Renal cortex interstitium (tissue), 11 donors: Measurements from ENCODE around the gene ARAP1. TPM values are rescaled to one million over a fixed set of nuclear protein-coding genes. Genes with fewer than 3 reads are reported as not detected.

Experiments used
- DNase-seq, 11 donors: peaks; one replicate each; pipeline ENCODE4 v3.0.0-alpha.2; 2013; ENCODE audit warnings: low read depth in 9 of 11, low spot score in 4 of 11; ENCODE audit errors: extremely low read depth in 1 of 11
- polyA plus RNA-seq, 3 donors: library from polyadenylated mRNA; unstranded; fragments of 120-200 nt; gene quantifications; one replicate each; pipeline ENCODE4 v1.2.1, GENCODE V29; 2013; ENCODE audit not compliant: insufficient read length in 3 of 3

ARAP1 gene
- polyA plus RNA-seq, 3 donors = 59.6 to 89.1 (median 85.3) TPM

GRCh38 chr11:72702577-72703241 is 49.5 kb downstream of the ARAP1 start:
- no peak for DNase-seq

GRCh38 chr11:72702096-72702495 is 50.1 kb downstream of the ARAP1 start:
- DNase-seq = no peak

DNA sequence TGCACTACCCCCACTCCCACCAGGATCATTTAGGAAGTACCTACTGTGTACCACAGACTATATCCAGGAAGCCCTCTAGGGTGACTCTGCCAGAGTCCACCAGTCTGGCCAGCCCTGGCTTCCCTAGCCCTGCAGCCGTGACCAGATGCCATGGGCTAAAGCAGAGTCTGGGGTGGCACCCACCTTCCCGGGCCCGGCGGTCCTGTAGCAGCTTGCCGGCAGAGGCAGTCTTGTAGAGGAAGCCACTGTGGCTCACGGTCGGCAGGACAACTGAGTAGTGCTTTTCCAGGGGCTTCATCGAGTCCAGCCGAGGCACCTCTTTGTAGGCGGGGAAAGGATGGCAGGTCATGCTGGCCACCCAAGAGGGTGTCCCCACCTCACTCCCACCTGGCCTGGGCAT is 50.7 kb downstream of the ARAP1 start:
- no peak for DNase-seq

DNA sequence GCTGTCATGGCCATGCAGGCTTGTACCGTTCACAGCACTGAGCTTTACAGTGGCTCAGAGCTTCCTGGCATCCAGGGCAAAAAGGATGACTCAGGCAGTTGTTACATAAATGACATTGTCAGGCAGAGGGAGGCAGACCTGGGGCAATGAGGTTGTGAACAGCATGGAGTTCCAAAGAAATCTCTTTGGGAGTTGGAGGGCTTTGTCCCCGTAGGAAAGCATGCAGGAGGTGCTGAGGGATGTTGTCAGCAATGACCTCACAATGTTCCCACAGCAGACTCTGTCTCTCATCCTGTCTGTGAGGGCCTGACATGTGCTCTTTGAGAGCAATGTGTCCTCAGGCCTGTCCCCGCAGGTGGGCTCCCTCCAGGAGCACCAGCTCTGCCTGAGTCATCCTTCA is 52.1 kb downstream of the ARAP1 start:
- DNase-seq = no peak

DNA sequence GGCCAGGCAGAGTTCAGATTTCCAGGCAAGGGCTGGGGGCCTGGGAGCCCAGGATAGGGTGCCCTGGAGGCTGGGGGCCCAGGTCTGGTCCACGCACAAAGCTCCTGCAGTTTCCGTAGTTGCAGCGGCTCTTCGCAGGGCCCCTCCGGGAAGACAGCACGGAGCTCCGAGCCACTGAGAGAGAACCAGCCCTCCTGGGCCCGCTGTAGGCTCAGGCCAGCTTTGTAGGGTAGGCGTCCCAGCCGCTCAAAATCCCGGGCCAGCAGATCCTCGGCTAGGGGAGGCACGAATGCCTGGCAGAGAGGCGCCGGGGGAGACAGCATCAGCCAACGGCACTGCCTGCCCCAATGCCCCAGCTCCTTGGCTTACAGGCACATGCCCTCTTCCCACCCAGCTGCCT is 54.4 kb downstream of the ARAP1 start:
- no peak for DNase-seq

DNA sequence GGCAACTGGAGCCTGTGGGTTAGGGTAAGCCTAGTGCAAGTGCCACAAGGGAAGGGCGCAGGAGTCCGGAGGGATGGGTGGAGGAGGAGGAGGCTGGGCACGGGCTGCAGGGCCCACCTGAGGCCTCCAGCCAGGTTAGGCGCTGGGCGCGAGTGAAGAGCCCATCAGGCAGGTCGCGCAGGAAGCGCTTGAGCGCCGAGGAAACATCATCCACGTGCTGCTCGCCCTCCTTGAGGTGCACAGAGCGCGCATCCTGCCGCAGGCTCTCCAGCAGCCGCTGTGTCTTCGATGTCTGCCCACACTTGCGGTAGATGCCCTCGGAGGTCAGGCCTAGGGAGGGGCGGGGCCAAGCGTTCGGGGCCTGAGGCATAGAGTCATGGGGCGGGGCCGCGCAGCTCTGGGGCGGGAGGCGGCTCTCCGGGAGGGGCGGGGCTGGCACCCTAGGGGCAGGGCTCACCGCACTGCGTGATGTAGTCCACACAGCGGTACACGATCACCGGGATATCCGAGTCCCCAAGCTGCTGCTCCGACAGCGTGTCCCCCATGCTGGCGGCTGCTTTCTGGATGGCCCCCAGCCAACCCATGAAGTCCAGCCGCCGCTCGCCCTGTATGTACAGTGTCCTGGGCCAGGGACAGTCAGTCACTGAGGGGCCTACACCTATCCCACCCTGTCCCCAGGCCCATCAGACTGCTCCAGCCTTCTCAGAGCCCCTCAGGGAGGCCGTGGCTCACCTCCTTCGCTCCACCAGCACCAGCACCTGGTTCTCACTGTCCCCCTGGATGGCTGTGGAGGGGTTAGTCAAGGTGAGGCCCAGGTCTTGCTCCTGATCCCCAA is 55.1 kb downstream of the ARAP1 start:
- DNase-seq = no peak

- DNase-seq = no peak
Observed at GRCh38 chr11:72695354-72695753, 56.9 kb downstream of the ARAP1 start.

DNA sequence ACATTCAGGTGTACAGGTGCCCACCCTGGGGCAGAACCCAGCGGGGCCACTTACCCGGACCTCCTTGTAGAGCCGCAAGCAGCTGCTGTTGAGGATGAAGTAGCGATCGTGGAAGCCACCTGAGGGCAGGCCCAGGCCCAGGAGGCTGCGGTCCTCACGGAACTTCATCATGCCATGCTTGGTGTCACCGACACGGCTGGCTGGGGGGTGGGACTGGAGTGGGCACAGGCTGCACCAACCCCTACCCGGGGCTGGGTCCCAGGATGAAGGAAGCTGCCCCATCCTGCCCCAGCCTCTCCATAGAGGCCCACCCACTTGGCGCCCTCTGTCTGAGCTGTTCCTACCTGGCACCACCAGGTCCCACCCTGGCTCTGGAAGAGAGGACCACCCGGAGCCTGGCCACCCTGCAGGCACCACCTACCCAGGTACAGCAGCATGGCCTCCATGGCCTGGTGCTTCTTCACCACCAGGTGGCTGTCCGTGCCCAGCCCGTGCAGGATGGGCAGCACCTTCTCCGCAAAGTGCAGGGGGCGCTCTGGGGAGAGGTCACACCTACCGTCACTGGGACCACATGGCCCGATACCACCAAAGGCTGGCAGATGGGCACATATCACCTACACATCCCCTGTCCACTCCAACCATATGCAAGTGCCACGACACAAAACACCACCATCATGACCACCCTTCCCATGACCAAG is 58.8 kb downstream of the ARAP1 start:
- DNase-seq = no peak

- no peak for DNase-seq
Observed at GRCh38 chr11:72692498-72693237, 59.5 kb downstream of the ARAP1 start.

- DNase-seq = no peak
Observed at GRCh38 chr11:72690166-72690565, 62.0 kb downstream of the ARAP1 start.

DNA sequence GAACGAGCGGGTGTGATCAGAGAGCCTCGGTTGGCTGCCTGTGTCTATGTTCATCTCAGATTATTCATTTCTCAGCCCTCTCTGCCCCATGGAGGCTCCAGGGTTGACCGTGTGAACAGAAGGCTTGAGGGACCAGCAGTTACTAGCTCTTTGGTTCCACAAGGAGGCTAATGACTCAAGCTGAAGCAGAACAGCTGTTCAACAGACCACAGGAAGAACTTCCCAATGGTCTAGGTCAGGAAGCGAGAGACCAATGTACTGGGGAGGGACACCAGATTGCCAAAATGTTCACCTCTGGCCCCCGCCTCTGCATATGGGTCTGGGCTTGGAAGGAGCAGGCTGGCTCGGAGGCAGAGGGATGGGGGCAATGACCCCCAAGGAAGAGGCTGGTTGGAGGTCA is 63.3 kb downstream of the ARAP1 start:
- DNase-seq = no peak

- DNase-seq = no peak
Observed at GRCh38 chr11:72688486-72688885, 63.7 kb downstream of the ARAP1 start.

GRCh38 chr11:72687326-72687725 is 64.9 kb downstream of the ARAP1 start:
- DNase-seq = no peak

DNA sequence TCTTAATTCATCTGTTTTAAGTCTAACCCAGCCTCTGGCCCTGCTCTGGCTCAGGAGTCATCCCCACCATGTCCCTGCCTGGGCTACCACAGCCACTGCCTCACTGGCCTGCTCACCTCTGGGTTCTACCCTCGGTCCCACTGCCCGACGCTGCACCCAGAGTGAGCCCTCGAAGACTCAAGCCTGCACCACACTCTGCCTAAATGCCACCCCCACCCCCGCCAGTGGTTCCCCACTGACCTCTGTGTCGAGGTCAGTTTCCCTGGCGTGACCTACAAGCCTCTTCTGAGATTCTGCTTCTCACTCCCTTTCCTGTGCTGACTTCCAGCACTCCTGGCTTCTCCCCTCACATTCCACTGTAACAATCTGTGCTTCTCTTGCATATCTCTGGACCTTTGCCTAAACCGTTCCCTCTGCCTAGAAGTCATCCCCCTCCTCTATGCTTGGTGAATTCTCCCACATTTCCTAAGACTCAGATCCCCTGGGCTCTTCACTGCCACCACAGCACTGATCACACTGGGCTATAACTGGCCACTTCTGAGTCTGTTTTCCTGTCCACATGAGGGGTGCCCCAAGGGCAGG is 65.5 kb downstream of the ARAP1 start:
- DNase-seq = no peak

GRCh38 chr11:72685560-72686480 is 66.4 kb downstream of the ARAP1 start:
- DNase-seq = peak in 6 of 11 donors; percentile 19 to 55 (median 38)

GRCh38 chr11:72684236-72684912 is 67.8 kb downstream of the ARAP1 start:
- DNase-seq = no peak

GRCh38 chr11:72683782-72684200 is 68.4 kb downstream of the ARAP1 start:
- peak in 3 of 11 donors; percentile 22 to 36 (median 35) for DNase-seq
